ENCODE results near the gene TCP11. TPM values are rescaled to one million over a fixed set of nuclear protein-coding genes. Genes with fewer than 3 reads are reported as not detected.

Gene TCP11
- total RNA-seq, 1 experiment from 2014 or later: not detected

DNA sequence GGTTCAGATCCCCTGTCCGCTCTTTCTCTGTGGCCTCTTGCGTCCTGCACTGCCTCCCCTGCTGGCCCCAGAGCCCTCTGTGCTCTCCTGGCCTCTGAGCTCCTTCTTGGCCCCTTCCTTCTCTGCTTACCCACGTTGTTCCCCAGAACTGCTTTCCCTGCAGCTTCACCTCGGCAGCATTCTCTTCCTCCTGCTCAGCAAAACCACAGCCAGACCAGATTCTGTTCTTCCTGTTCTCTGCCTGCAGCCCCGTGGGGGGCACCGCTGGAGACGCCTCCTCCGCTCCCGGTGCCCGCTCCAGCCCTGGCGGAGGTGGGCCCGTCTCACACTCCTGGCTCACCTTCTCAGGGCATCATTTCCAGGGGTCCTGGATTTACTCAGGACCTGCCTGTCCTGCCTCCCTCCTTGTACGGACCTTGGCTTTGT lies 59.7 kb downstream of the TCP11 start:
- no peak for DNase-seq (ENCODE audit: low spot score)

DNA sequence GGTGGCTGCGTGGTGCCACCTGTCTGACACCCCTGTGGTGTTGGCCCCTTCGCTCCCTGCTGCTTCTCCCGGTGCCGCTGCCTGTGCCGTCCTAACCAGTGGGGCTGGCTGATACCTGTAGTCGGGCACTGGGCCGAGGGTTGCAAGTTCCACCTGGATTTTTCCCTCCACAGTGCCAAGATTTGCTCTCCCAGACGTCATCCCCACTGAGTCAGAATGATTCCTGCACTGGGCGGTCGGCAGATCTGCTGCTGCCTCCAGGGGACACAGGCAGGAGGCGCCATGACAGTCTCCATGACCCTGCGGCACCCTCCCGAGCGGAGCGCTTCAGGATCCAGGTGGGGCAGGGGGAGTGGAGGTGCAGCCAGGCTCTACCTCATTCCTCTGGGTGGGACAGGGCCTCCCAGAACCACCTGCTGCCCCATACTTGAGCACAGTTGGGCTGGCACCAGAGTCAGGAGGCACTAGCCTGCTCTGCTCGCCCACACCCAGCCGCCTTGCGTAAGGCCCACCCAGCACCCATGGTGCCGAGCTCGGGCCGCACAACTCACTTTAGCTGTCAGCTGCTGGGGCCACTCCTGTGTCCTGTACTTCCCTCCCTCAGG lies 60.2 kb downstream of the TCP11 start:
- DNase-seq (ENCODE audit: low spot score): no peak

DNA sequence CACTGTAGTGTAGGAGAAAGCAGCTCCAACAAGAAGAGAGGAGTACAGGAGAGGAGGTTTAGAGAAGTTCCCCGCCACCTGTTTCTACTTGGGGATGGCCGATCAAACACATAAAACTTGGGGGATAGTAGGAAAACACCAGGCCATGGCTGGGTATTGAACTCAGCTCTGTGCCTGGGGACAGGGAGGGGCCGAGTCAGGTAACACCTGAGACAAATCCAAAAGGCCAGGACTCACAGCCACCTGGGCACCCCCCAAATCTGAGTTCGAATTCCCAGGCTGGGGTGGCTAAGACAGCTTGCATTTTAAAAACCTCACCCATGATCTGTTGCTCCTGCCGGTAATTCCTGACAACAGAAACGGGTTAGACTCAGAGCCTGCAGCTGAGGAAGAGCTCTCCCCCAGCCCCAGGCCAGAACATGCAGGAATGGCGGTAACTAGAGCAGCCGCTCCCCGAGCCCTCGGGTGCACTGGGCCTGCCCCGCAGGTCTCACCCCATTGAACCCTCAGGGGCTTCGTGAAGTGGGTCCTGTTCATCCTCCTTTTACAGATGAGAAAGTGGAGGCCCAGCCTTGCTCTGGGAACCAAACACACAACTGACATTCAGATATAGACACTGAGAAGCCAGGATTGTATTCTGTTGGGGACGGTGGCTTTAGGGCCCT lies 61.0 kb downstream of the TCP11 start:
- DNase-seq (ENCODE audit: low spot score): no peak

DNA sequence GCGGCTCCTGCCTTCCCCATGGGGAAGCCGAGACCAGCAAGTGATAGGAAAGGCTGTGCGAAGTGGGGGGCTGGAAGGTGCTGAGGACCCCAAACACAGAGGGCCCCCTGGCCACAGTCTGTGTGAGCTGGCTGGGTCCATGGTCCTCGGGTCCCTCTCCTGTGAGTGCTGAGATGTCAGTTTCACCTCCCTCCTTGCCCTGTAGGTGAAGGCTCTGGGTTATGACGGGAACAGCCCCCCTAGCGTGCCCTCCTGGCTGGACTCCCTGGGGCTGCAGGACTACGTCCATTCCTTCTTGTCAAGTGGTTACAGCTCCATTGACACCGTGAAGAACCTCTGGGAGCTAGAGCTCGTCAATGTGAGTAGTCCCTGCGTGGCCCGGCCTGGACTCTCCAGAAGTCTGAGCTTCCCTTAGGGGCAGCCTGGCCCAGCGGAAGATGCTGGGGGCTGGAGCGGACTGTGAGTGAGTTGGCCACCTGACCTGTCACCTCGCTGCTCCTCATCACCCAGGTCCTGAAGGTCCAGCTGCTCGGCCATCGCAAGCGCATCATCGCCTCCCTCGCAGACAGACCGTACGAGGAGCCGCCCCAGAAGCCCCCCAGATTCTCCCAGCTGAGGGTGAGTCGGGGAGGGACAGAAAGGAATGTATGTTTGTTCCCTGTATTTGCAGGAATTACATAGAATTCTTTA lies 61.7 kb downstream of the TCP11 start:
- no peak for DNase-seq (ENCODE audit: low spot score)

DNA sequence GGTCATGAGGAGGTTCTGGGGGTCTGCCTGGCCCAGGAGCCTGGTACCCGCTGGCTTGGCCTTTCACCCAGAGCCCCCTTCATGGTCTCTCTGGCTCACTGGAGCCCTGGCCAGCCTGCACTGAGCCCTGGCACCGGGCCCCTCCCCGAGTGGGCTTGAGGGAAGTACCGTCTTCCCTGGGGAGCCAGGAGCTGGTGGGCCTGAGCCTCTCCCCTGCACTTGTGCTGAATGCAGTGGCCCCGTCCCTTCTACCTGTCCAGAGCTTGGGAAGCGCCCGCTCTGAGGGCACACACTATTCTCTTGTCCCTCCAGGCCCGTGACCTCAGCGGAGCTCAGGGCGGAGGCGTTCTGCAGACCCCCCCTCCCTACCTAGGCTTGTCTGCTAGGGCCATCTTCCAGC lies 62.2 kb downstream of the TCP11 start:
- no peak for DNase-seq (ENCODE audit: low spot score)

DNA sequence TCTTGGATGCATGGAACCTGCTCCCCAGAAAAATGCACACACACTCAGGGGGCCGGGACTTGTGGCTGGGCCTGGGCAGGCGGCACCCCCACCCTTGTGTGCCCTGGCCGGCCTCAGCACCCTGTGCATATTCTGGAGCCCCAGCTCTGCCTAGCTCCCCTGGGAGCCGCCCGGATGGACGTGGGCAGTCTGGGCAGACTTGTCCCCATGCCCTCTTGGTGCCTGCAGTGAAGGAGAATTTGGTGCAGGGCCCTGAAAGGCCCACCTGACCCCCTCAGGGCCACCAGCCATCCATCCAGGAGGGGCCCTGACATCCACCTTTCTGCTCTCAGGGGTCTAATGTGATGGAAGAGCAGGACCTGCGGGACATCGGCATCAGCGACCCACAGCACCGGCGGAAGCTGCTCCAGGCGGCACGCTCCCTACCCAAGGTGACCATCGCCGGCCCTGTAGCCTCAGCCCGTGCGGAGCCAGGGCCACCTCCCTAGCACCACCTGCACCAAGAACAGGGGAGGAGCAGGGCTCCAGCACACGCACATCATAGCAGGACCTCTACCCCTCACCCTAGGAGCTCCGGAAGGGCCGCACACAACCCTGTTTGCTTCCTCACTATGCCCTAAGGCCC lies 62.8 kb downstream of the TCP11 start:
- DNase-seq (ENCODE audit: low spot score): no peak

DNA sequence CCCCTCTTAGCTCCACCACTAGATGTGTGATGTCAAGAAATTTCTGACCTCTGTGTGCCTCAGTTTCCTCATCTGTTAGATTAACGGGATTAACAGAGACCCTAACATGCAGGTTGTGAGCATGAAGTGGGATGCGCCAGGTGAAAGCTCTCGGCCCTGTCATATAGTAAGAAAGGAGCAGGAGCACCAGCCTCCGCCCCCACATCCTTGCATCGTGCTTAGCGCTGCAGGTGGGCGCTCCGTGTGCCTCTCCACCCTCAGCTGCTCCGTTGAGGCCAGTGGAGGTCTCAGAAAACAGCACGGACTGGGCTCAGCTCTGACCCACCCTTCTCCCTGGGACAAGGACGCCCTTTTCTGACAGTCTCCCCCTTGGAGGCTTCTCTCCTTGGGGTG lies 63.4 kb downstream of the TCP11 start:
- no peak for DNase-seq (ENCODE audit: low spot score)

DNA sequence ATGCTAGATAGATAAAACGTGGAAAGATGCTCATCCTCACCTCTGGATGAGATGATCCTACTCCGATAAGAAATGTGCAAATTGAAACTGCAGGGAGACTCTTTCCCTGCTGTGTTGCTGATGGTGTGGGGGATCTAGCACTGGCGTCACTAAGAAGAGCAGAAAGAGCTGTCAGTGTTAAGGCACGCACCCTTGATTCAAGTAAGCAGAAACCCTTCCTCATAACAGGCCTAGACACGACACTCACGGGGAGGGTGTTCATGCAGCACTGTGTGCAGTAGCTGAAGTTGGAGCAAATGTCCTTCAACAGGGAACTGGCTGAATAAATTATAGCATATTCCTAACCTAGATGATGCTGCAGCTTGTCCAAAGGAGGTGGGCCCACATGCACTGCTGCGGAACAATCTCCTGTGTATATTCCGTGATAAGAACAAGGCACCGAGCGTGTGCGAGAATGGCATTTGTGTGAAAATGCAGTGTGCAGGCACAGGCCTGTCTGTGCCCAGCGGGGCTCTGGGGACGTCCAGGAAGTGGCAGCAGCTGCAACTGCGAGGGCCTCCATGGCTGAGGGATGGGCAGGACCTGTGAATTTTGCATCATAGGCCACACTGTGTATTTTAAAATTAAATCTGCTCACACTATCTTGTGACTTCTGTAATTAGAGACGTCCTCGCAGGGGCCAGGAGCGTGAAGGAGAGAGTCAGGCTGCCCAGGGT lies 64.0 kb downstream of the TCP11 start:
- no peak for DNase-seq (ENCODE audit: low spot score)

DNA sequence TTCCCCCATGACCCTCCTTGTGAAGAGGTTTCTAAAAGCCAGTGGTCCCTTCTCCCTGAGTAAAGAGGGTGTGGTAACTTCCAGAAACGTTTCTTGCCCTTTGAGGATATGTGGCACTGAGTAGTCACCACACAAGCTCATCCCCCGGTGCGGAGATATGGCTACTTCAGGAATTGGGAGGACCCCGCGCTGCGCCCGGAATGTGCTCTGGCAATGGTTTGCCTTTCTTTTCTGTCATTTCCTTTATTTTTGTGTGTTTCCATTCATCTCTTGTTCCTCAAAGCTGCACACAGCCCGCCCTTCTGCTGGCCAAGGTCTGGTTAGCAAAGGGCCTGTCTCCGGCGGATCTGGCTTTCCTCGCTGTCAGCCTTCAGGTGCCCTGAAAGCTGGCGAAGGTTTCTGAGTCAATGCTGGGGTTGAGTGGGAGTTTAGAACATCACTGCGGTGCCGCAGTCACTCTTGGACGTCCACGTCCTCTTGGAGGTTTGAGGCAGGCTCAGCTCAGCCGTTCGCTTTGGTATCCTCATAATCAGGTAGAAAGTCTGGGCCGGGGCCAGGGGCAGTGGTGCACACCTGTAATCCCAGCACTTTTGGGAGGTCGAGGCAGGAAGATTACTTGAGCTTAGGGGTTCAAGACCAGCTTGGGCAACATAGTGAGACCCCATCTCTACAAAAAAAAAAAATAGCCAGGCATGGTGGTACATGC lies 67.2 kb downstream of the TCP11 start:
- DNase-seq (ENCODE audit: low spot score): no peak

DNA sequence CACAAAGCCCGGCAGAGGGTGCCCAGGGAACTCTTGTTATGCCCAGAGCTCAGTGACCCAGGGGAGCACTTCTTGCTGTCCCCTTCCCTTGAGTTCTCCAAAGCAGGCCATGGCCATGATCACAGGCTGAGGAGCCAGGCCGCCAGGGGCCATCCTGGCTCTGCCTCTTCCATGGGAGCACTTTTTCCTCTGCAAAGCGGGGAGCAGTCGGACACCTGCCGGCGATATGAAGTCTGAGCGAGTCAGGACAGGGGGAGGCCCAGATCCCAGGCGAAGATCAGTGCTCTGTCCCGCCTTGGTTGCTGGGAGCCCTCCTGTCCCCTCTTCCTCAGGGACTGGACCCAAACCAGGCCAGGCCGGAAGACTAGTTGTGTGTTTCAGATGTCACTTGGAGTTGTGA lies 67.9 kb downstream of the TCP11 start:
- no peak for DNase-seq (ENCODE audit: low spot score)

DNA sequence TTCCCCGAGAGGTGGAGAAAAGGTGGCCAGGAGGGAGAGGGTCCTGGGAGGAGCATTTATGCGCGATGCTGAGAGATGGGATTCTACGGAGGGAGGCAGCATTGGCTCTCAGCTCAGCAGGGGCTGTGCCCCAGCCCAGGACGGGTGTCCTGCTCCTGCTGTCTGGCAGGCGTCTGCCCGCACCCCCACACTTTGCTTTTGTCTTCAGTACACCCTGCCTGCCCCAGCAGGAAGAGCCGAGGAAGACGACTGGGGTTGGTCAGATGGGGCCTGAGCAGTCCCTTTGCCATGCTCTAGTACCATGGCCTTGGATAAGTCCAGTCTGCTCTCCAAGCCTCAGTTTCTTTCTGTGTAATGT lies 68.5 kb downstream of the TCP11 start:
- DNase-seq (ENCODE audit: low spot score): no peak

DNA sequence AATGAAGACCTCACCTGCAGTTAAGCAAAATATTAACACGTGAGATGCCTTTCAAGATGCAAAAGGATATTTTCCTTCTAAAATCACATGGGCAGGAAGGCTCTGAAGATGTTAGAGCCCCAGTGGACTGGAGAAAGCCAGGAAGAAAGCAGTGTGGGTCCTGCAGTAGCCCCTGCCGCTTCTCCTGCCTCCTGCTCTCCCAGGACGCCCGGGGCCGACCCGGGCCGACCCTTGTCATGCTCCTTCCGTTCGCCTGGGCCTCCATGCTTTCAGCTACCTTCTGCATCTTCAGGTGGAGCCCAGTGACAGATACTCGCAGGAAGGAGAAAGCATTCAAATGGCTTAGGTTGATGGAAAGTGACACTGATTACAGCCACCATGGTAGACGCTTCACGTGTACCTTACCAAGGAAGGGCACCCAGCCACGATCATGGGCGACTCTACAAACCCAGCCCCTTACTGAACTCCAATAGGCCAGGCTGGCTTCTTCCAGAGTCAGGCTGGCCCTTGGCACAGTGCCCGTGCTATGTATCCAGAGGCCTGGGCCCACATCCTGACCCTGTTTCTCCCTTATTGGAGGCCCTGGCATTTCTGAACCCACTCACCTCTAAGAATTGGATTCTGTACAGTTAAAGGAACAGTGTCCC lies 69.0 kb downstream of the TCP11 start:
- no peak for DNase-seq (ENCODE audit: low spot score)

DNA sequence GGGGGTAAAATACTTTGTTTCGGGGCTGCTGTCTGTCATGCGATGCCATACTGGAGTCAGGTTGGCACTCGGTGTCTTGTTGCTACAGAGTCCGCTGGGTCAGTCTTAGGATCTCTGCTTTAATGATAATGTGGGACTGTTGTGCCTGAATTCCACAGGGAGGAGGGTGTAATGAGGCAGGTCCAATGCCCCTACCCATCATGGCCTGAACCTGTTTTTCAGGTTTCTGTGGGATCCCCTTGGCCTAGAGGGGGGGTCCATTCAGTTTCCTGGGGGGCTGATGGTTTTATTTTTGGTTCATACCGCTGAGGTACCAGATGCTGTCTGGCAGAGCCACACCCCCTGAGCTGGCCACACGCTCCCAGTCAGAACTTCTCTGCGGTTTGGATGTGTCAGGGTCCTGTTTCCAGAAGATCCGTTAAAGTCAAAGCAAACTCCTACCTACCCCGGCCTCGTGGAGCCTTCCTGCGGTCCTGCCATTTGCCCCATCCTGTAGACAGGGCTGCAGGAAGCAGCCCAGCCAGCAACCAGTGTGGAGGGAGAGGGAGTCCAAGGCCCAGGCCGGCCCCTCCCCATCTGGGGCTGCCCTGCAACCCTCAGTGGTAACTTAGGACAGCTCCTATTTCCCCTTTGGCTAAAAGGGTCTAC lies 69.7 kb downstream of the TCP11 start:
- no peak for DNase-seq (ENCODE audit: low spot score)

DNA sequence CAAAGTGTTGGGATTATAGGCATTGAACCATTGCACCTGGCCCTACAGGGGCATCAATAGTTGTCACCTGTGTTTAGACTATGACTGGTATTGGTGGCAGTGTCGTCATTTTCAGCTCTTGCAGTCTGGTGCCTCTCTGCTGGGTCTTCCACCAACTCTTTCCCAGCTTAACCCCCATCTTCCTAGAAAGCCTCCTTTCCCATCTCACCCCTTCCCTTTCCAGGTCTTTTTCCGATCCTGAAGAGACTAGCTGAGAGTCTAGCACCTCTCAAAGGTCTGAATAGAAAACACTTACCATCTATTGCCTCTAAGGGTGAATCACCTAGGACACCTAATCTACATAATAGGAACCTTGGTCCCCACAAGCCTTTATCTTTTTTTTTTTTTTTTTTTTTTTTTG lies 71.0 kb downstream of the TCP11 start:
- DNase-seq (ENCODE audit: low spot score): no peak

DNA sequence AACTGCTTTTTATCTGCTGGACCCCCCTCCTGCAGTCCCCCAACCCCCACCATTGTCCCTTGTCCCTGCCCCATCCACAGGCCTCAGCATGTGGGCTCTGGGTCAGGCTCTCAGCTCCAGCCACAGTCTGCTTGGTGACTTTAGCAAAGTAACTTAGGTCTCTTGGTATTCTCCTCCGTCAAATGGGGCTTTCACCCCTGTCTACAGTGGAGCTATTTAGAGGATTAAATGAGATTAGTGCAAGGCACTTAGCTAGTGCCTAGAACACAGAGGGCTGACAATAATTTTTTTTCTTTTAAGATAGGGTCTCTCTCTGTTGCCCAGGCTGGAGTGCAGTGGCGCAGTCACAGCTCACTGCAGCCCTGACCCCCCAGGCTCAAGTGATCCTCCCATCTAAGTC lies 71.9 kb downstream of the TCP11 start:
- DNase-seq (ENCODE audit: low spot score): no peak

DNA sequence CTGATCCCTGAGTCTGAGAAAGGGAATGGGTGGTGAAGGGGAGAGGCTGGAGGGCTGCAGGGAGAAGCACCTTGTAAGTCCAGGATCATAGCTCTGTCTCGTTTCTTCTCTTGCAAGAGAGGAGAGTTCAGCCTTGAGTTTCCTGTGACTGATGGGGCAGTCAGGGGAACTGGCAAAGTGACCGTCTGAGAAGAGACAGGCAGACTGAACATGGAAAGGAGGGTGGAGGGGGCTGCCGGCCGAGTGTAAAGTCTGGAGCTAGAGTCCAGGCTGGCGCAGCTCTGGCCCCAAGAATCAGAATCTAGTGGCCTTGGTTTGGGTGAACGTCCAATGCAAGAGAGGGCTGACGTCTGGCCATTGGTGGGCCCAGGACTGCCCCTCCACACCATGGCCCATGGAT lies 72.5 kb downstream of the TCP11 start:
- DNase-seq (ENCODE audit: low spot score): no peak

DNA sequence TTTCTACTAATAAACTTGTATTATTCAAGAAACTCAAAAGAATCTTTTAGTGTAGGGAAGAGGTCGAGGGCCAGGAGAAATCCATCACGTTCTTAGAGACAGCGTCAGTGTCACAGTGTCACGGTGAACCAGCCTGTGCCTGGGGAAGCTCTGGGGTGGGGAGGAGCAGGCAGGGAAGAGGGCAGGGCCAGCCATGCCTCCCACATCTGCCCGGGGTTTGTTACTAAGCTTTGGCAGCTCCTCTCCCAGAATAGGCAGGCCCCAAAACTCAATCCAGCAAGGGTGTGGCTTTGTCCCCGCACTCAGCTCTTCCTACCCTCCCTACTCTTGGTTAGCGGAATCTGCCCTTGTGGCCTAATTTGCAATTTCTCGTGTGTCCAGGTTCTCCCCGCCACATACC lies 72.9 kb downstream of the TCP11 start:
- no peak for DNase-seq (ENCODE audit: low spot score)
